ENCODE data around the gene BIN2.
A peak's percentile ranks its signal among the peaks of the same experiment; 100 is the strongest.
"Not testable (repeated sequence)": the region's sequence is repeated elsewhere in the genome, so short reads cannot be mapped to it uniquely, and the experiment has no call there.

BIN2 gene

DNA sequence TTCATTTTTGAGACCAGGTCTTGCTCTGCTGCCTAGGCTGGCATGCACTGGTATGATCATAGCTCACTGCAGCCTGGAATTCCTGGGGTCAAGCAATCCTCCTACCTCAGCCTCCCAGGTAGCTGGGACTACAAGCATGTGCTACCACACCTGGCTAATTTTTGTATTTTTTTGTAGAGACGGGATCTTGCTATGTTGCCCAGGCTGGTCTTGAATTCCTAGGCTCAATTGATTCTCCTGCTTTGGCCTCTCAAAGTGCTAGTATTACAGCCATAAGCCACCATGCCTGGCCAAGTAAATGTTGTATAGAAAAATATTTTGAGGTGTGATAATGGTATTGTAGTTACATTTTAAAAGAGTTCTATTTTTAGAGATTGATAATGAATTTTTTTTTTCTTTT, 12.6 kb downstream of the BIN2 start:
- no peak for DNase-seq (ENCODE audit: low read depth)

DNA sequence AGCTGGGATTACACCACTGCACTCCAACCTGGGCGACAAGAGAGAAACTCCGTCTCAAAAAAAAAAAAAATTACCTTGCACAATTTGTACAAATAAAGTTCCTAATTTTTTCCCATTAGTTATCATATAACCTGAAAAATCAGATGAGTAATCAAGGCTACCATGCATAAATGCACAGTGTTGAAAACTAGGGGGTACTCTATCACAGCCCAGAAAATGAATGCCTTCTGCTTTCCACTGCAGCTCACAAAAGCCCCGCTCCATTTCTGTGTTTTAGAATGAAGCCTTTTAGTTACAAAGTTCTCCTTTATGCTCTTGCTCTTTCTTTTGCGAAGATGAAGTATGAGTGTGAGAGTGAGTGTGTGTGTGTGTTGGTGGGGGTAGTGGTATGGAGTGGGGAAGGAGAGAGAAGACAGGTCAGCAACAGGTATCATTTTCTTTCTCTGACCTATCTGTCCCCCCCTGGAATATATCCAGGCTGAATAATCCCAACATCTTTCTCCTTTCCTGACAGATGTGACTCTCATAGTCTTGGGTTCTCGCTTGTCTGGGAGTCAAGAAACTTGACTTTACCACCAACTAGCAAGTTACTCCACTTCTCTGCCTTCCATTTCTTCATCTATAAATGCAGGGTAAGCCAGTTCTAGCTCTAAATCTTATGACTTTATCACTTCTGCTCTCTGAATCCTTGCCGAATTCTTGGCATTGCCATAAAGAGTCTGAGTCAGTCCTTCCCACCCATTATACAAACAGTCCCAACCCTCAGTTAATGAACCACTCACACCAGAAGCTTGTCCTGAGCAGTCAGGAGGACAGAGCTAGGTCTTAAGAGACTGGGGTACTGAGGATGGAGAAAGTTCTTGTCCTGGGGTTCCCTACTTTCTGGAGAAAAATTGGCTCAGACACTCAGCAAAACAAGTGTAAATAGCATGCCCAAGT, 16.1 kb downstream of the BIN2 start:
- DNase-seq (ENCODE audit: low read depth): peak; percentile 91

GRCh38 chr12:51306507-51306906, 17.5 kb downstream of the BIN2 start:
- DNase-seq (ENCODE audit: low read depth): no peak

DNA sequence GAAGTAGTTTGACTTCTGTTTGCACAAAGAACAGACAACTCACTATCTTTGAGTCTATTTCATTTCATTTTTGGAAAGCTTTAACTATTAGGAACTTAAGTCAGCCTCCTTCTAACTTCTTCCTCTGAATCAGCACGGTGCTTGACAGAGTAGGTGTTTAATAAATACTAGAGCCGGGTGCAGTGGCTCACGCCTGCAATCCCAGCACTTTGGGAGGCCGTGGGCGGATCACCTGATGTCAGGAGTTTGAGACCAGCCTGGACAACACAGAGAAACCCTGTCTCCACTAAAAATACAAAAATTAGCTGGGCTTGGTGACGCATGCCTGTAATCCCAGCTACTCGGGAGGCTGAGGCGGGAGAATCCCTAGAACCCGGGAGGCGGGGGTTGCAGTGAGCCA, 23.2 kb downstream of the BIN2 start:
- not testable (repeated sequence) for DNase-seq (ENCODE audit: low read depth)

DNA sequence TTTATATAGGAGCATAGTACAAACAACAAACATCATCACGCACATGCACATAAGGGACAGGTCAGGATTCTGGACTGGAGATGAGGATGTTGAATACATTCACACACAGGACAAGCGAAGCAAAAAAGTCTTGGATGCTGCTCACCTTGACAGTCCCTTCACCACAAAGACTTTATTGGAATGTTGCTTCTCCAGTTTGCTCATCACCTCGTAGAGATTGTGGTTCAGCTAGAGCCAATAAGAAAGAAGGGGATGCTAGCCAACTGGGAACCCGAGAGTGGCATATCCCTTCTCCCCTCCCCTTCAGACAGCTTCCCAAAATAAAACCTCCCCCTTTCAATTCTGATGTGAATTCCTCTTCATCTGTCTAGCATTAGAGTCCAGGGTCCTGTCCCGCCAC, 28.3 kb downstream of the BIN2 start:
- DNase-seq (ENCODE audit: low read depth): no peak

- DNase-seq (ENCODE audit: low read depth): not testable (repeated sequence)
Measured at GRCh38 chr12:51294097-51294496, 29.9 kb downstream of the BIN2 start.

- DNase-seq (ENCODE audit: low read depth): no peak
Measured at GRCh38 chr12:51293696-51294095, 30.3 kb downstream of the BIN2 start.

DNA sequence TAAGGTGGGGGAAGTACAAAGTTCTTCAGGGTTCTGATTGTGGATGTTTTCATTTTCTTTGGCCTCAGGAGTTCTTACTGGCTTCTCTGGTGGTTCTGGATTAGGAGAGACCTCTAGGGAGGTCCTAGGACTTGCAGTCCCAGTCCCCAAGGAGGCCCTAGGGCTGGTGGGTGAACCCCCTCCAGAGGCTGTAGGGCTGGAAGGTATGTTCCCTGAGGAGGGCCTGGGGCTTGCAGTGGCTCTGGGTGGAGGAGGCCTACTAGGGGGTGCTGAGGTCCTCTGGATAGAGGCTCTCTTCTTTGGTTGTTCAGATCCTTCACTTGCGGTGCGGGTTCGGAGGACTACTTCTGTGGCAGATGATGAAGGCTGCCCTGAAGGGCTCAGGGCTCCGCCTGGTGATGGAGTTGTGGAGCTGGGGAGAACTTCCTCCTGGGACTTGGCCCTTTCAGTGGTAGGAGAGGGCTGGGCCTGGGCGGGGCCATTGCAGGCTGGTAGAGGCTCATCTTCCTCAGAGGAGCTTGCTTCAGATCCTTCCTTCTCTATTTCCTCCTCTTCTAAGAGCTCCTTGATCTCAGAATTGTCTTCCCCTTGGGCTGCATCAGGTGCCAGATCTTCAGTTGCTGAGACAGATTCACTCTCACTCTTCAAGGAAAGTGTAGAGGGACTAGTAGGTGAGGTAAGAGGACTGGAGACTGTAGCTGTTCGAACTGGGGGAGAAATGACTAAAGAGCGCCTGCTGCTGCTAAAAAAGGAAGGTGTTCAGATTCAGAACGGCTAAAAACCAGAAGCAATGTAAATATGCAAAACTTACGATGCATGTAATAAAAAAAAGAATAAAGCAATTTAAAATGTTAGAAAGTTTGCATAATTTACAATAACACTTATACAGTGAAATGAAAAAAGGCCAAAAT, 32.1 kb downstream of the BIN2 start:
- not testable (repeated sequence) for DNase-seq (ENCODE audit: low read depth)

- no peak for DNase-seq (ENCODE audit: low read depth)
Measured at GRCh38 chr12:51285843-51286242, 38.1 kb downstream of the BIN2 start.

GRCh38 chr12:51281202-51281924, 42.6 kb downstream of the BIN2 start:
- DNase-seq (ENCODE audit: low read depth): peak; percentile 66

DNA sequence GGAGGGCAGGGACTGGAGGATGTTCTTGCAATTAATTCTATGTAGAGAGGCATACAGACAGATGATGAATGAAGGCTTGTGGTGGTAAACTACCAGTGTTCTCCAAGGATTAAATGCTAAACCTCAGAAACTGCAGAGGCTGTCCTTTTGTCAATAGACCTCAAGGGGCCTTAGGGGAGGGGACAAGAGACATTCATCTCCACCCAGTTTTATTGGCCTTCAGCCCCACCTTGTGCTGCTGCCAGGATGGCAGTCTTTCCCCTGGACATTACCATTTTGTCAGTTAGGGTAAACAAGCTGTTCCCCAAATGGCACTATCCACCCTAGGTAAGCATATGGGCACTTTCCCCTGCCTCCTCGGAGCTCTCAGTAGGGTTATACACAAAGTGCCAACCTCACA, 48.9 kb downstream of the BIN2 start:
- DNase-seq (ENCODE audit: low read depth): no peak

GRCh38 chr12:51272810-51273209, 51.2 kb downstream of the BIN2 start:
- not testable (repeated sequence) for DNase-seq (ENCODE audit: low read depth)

DNA sequence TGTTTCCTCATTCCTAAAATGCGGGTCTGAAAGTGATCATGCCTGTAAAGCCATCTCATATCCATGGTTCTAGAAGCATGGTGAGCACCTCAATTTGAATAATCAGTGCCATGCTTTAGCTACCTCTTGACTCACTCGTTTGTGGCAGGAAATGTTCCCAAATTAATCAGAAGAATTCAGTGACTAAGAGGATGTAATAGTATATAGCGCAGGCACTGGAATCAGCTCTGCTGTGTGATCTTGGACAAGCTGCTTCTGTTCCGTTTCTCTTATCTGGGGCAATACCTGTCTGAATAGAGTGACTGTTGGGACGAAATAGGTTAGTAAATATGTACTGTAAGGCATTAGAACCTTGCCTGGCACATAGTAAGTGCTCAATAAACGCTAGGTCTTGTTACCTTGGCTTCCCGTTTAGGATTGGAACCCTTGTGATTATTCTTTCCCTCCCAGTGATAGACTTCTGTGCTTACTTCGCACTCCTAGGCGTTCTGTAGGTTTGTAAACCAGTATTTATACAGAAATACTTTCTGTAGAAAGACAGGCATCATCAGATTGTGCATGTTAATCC, 52.9 kb downstream of the BIN2 start:
- peak; percentile 88 for DNase-seq (ENCODE audit: low read depth)

- peak; percentile 70 for DNase-seq (ENCODE audit: low read depth)
Measured at GRCh38 chr12:51270067-51270950, 53.7 kb downstream of the BIN2 start, which contains the start of gene SMAGP. Gene SMAGP, minus strand, starts transcription at chr12:51270415. Its CDS starts 1,137 bp downstream, at chr12:51269278.

GRCh38 chr12:51269174-51270066, 54.6 kb downstream of the BIN2 start:
- DNase-seq (ENCODE audit: low read depth): peak; percentile 57

GRCh38 chr12:51265024-51265423, 59.0 kb downstream of the BIN2 start:
- DNase-seq (ENCODE audit: low read depth): no peak

DNA sequence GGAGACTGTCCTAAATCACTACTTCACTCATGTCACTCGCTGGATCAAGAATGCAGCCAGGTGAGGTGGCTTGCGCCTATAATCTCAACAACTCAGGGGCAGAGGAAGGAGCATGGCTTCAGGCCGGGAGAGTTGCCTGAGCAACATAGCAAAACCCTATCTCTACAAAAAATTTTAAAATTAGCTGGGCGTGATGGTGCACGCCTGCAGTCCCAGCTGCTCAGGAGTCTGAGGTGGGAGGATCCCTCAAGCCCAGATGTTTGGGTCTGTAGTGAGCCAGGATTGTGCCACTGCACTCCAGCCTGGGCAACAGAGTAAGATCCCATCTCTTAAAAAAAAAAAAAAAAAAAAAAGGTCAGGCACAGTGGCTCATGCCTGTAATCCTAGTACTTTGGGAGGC, 59.7 kb downstream of the BIN2 start:
- no peak for DNase-seq (ENCODE audit: low read depth)

DNA sequence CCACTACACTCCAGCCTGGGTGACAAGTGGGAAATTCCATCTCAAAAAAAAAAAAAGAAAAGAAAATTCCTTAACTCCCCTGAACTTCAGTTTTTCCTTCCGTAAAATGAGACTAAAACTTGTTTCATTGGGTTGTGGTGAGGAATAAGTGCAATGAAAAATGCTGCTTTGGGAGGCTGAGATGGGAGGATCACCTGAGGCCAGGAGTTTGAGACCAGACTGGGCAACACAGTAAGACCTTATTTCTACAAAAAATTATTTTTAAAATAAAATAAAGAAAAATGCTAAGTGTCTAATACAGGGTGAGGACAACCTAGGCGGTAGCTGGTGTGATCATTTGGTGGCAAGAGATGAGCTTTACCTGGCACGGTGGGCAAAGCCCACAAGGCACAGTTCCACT, 60.6 kb downstream of the BIN2 start:
- no peak for DNase-seq (ENCODE audit: low read depth)

GRCh38 chr12:51262758-51263177, 61.2 kb downstream of the BIN2 start:
- DNase-seq (ENCODE audit: low read depth): peak; percentile 75

- DNase-seq (ENCODE audit: low read depth): not testable (repeated sequence)
Measured at GRCh38 chr12:51259600-51259999, 64.4 kb downstream of the BIN2 start.

All from EH (cell line).